HepG2 (cell line): ENCODE results near the gene ANKRD39. TPM values are rescaled to one million over a fixed set of nuclear protein-coding genes. Genes with fewer than 3 reads are reported as not detected.

Experiments
- ATRX ChIP-seq: sonication (generic); formaldehyde crosslinking; IDR thresholded peaks from 2 replicates; pipeline ENCODE4 v1.4.0; 2020; ENCODE audit warnings: missing genetic modification reagents, borderline replicate concordance
- CENPT ChIP-seq: sonication (generic); formaldehyde crosslinking; IDR thresholded peaks from 2 replicates; pipeline ENCODE4 v1.8.0; 2022; ENCODE audit warnings: low read depth, mild to moderate bottlenecking, moderate library complexity, missing genetic modification reagents
- HIVEP1 ChIP-seq: sonication (generic); formaldehyde crosslinking; IDR thresholded peaks from 2 replicates; pipeline ENCODE4 v1.4.0; 2020; ENCODE audit warnings: mild to moderate bottlenecking, missing genetic modification reagents
- KDM5B ChIP-seq: sonication (generic); formaldehyde crosslinking; IDR thresholded peaks from 2 replicates; pipeline ENCODE4 v1.4.0; 2020; ENCODE audit warnings: missing genetic modification reagents, mild to moderate bottlenecking, borderline replicate concordance
- KLF16 ChIP-seq, 2 experiments: sonication (generic) in 1 of 2; formaldehyde crosslinking in 1 of 2; IDR thresholded peaks; 2 replicates each; pipeline versions ENCODE4 v1.6.1 to v1.8.0; 2016 to 2023; ENCODE audit warnings: missing genetic modification reagents in 2 of 2, missing compliant biosample characterization in 1 of 2
- MBD4 ChIP-seq: IDR thresholded peaks from 2 replicates; pipeline ENCODE4 v1.6.1; 2012; ENCODE audit warnings: low read length, inconsistent platforms, borderline replicate concordance
- MED13 ChIP-seq: sonication (generic); formaldehyde crosslinking; IDR thresholded peaks from 2 replicates; pipeline ENCODE4 v1.5.0; 2020; ENCODE audit warnings: missing genetic modification reagents
- NRL ChIP-seq: sonication (generic); formaldehyde crosslinking; IDR thresholded peaks from 2 replicates; pipeline ENCODE4 v1.5.0; 2020; ENCODE audit warnings: missing genetic modification reagents, mild to moderate bottlenecking, moderate library complexity, borderline replicate concordance
- ONECUT2 ChIP-seq: sonication (generic); formaldehyde crosslinking; IDR thresholded peaks from 2 replicates; pipeline ENCODE4 v1.4.0; 2020; ENCODE audit warnings: missing genetic modification reagents
- PAX8 ChIP-seq: sonication (generic); formaldehyde crosslinking; IDR thresholded peaks from 2 replicates; pipeline ENCODE4 v1.8.0; 2022; ENCODE audit warnings: mild to moderate bottlenecking, missing genetic modification reagents, borderline replicate concordance
- PTBP1 ChIP-seq: fragments of 200-400 bp; formaldehyde crosslinking; IDR thresholded peaks from 2 replicates; pipeline ENCODE4 v1.6.1; 2018; ENCODE audit warnings: low read length, low read depth; ENCODE audit not compliant: poor library complexity, severe bottlenecking
- TCF7 ChIP-seq: sonication (generic); IDR thresholded peaks from 2 replicates; pipeline ENCODE4 v1.6.1; 2016; ENCODE audit warnings: antibody characterized with exemption, low read depth
- ZFYVE20 ChIP-seq: sonication (generic); formaldehyde crosslinking; IDR thresholded peaks from 2 replicates; pipeline ENCODE4 v1.8.0; 2023; ENCODE audit warnings: low read depth, mild to moderate bottlenecking, moderate library complexity, missing genetic modification reagents, borderline replicate concordance
- ZNF142 ChIP-seq: sonication (generic); formaldehyde crosslinking; IDR thresholded peaks from 2 replicates; pipeline ENCODE4 v1.4.0; 2020; ENCODE audit warnings: missing genetic modification reagents
- ZNF224 ChIP-seq: sonication (generic); formaldehyde crosslinking; IDR thresholded peaks from 2 replicates; pipeline ENCODE4 v1.5.0; 2020; ENCODE audit warnings: mild to moderate bottlenecking, missing genetic modification reagents
- ZNF343 ChIP-seq: sonication (generic); formaldehyde crosslinking; IDR thresholded peaks from 2 replicates; pipeline ENCODE4 v1.4.0; 2020; ENCODE audit warnings: mild to moderate bottlenecking, missing genetic modification reagents
- ZNF460 ChIP-seq: sonication (generic); formaldehyde crosslinking; IDR thresholded peaks from 2 replicates; pipeline ENCODE4 v1.5.1; 2020; ENCODE audit warnings: missing genetic modification reagents, mild to moderate bottlenecking, borderline replicate concordance
- ZNF607 ChIP-seq: sonication (generic); formaldehyde crosslinking; IDR thresholded peaks from 2 replicates; pipeline ENCODE4 v1.5.1; 2020; ENCODE audit warnings: missing genetic modification reagents, mild to moderate bottlenecking, borderline replicate concordance
- ZNF768 ChIP-seq: sonication (generic); formaldehyde crosslinking; IDR thresholded peaks from 2 replicates; pipeline ENCODE4 v1.4.0; 2020; ENCODE audit warnings: missing genetic modification reagents
- ZNF891 ChIP-seq: sonication (generic); formaldehyde crosslinking; IDR thresholded peaks from 2 replicates; pipeline ENCODE4 v1.5.0; 2020; ENCODE audit warnings: mild to moderate bottlenecking, missing genetic modification reagents
- polyA plus RNA-seq, 8 experiments: library from polyadenylated mRNA; depleted of rRNA in 3 of 8; stranded (reverse) in 7 of 8; unstranded in 1 of 8; fragments of >200 nt; fragmentation: Illumina TruSeq in 4 of 8; extraction: Trizol in 4 of 8; gene quantifications; 2 replicates each; pipeline versions ENCODE4 v1.2.1 to v1.2.3, GENCODE V29; 2011 to 2016; ENCODE audit warnings: low read depth in 4 of 8, missing spikeins in 1 of 8, mixed read lengths in 1 of 8; ENCODE audit not compliant: insufficient read depth in 1 of 8
- total RNA-seq, 5 experiments: library from RNA; depleted of rRNA; stranded (reverse); fragments of >200 nt; fragmentation: Illumina TruSeq; extraction: Trizol; gene quantifications; 2 replicates each; pipeline ENCODE4 v1.2.3, GENCODE V29; 2016; ENCODE audit warnings: low read depth in 1 of 5
- TF ChIP-seq, protein P1 (sequence below): sonication (generic); formaldehyde crosslinking; IDR thresholded peaks from 2 replicates; pipeline ENCODE4 v1.4.0; 2020; ENCODE audit warnings: missing genetic modification reagents, mild to moderate bottlenecking, borderline replicate concordance
- TF ChIP-seq, protein P2 (sequence below): sonication (generic); formaldehyde crosslinking; IDR thresholded peaks from 2 replicates; pipeline ENCODE4 v1.9.0; 2021; ENCODE audit warnings: missing genetic modification reagents, borderline replicate concordance

The ANKRD39 gene
- total and polyA plus RNA-seq, 2 of the 13 experiments (the other 11 are each of a cell fraction or from before 2014, with no cell fraction given), result 23.2 to 24.8 TPM

DNA sequence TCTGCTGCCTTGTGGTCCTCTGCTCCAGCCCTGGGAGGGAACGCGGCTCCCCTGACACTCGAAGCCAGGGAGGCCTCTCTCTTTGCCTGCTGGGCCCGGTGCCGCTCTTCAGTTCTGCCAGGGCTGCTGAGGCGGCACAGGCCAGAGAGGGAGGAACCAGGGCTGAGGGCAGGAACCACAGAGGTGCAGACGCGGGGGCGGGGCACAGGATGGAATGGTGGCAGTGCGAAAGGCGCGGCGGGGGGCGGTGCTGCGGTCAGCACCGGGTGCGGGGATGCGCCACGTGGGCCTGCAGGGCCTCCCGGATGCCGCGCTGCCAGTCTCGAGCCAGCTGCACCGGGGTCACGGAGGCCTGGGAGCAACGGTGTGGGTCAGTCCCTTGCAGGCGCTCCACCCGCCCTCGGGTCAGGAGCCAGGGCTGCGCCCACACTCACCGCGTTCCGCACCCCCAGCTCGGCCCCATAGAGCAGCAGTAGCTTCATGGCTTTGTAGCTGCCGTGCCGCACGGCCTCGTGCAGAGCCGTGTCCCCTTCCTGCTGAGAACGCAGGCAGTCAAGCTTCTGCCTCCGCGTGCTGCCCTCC lies 18.4 kb downstream of the ANKRD39 start (continued):
- TF ChIP-seq KDM5B (no peak), ATRX (CRISPR knock-in tag) (no peak), CENPT (no peak), NRL (CRISPR knock-in tag) (peak; percentile 18; the same call in 1 of the 2 replicates), ZNF142 (no peak), HIVEP1 (CRISPR knock-in tag) (no peak), ONECUT2 (CRISPR knock-in tag) (no peak), KLF16 (CRISPR knock-in tag; IDR thresholded peaks at IDR 0.05) (no peak), ZNF891 (CRISPR knock-in tag) (no peak), ZNF460 (no peak), ZFYVE20 (CRISPR knock-in tag) (no peak), PTBP1 (no peak), ZNF224 (CRISPR knock-in tag) (no peak), MBD4 (no peak), TCF7 (no peak), ZNF607 (no peak), ZNF343 (CRISPR knock-in tag) (no peak), MED13 (CRISPR knock-in tag) (no peak), ZNF768 (CRISPR knock-in tag) (peak; percentile 7; the same call in 1 of the 2 replicates), PAX8 (CRISPR knock-in tag) (no peak)
- TF ChIP-seq, protein P1, sequence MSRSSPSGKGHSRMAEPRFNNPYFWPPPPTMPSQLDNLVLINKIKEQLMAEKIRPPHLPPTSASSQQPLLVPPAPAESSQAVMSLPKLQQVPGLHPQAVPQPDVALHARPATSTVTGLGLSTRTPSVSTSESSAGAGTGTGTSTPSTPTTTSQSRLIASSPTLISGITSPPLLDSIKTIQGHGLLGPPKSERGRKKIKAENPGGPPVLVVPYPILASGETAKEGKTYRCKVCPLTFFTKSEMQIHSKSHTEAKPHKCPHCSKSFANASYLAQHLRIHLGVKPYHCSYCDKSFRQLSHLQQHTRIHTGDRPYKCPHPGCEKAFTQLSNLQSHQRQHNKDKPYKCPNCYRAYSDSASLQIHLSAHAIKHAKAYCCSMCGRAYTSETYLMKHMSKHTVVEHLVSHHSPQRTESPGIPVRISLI (CRISPR knock-in tag), result no peak
- TF ChIP-seq, protein P2, sequence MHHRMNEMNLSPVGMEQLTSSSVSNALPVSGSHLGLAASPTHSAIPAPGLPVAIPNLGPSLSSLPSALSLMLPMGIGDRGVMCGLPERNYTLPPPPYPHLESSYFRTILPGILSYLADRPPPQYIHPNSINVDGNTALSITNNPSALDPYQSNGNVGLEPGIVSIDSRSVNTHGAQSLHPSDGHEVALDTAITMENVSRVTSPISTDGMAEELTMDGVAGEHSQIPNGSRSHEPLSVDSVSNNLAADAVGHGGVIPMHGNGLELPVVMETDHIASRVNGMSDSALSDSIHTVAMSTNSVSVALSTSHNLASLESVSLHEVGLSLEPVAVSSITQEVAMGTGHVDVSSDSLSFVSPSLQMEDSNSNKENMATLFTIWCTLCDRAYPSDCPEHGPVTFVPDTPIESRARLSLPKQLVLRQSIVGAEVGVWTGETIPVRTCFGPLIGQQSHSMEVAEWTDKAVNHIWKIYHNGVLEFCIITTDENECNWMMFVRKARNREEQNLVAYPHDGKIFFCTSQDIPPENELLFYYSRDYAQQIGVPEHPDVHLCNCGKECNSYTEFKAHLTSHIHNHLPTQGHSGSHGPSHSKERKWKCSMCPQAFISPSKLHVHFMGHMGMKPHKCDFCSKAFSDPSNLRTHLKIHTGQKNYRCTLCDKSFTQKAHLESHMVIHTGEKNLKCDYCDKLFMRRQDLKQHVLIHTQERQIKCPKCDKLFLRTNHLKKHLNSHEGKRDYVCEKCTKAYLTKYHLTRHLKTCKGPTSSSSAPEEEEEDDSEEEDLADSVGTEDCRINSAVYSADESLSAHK (CRISPR knock-in tag), result no peak
